ENCODE measurements around the gene INAVA. TPM values are rescaled to one million over a fixed set of nuclear protein-coding genes. Genes with fewer than 3 reads are reported as not detected.
"Not testable (repeated sequence)": the region's sequence is repeated elsewhere in the genome, so short reads cannot be mapped to it uniquely, and the experiment has no call there.

The INAVA gene
- total RNA-seq, 1 donor from 2014 or later, result 191 TPM

GRCh38 chr1:200907611-200908097 lies 13.0 kb downstream of the INAVA start:
- no peak overlapping the region for H3K4me3 ChIP-seq (ENCODE audit: low read depth, low read length)
- TF ChIP-seq CTCF (conservative IDR thresholded peaks at IDR 0.05; ENCODE audit: low read depth, low read length), result no peak
- no peak for DNase-seq (ENCODE audit: low read depth)

- DNase-seq (ENCODE audit: low read depth), result no peak
- TF ChIP-seq CTCF (conservative IDR thresholded peaks at IDR 0.05; ENCODE audit: low read depth, low read length), result no peak
- no peak overlapping the region for H3K4me3 ChIP-seq (ENCODE audit: low read depth, low read length)
These were observed 13.6 kb downstream of the INAVA start for GRCh38 chr1:200908191-200908868.

GRCh38 chr1:200909071-200909470 lies 14.4 kb downstream of the INAVA start:
- no peak for DNase-seq (ENCODE audit: low read depth)
- H3K4me3 ChIP-seq (ENCODE audit: low read depth, low read length), result no peak overlapping the region
- no peak for TF ChIP-seq CTCF (conservative IDR thresholded peaks at IDR 0.05; ENCODE audit: low read depth, low read length)

GRCh38 chr1:200909757-200910239 lies 15.1 kb downstream of the INAVA start:
- H3K4me3 ChIP-seq (ENCODE audit: low read depth, low read length), result no peak overlapping the region
- no peak for TF ChIP-seq CTCF (conservative IDR thresholded peaks at IDR 0.05; ENCODE audit: low read depth, low read length)
- no peak for DNase-seq (ENCODE audit: low read depth)

GRCh38 chr1:200911361-200911760 lies 16.7 kb downstream of the INAVA start:
- H3K4me3 ChIP-seq (ENCODE audit: low read depth, low read length), result no peak overlapping the region
- DNase-seq (ENCODE audit: low read depth), result no peak
- TF ChIP-seq CTCF (conservative IDR thresholded peaks at IDR 0.05; ENCODE audit: low read depth, low read length), result no peak

GRCh38 chr1:200911936-200912335 lies 17.2 kb downstream of the INAVA start:
- DNase-seq (ENCODE audit: low read depth); H3K4me3 ChIP-seq (ENCODE audit: low read depth, low read length): not testable (repeated sequence)

- no peak overlapping the region for H3K4me3 ChIP-seq (ENCODE audit: low read depth, low read length)
- no peak for DNase-seq (ENCODE audit: low read depth)
- TF ChIP-seq CTCF (conservative IDR thresholded peaks at IDR 0.05; ENCODE audit: low read depth, low read length), result no peak
These were observed 18.2 kb downstream of the INAVA start for GRCh38 chr1:200912737-200913407.

Measured in epithelial cell of proximal tubule (primary cell).